Kasumi-1 (cell line): ENCODE results near the gene EMP2.
"Not testable (repeated sequence)": the region's sequence is repeated elsewhere in the genome, so short reads cannot be mapped to it uniquely, and the experiment has no call there.

Source experiments
- DNase-seq, 2 experiments: peaks; one replicate each; lab custom pipeline; 2025; lab: John Stamatoyannopoulos, UW

EMP2 gene, protein sequence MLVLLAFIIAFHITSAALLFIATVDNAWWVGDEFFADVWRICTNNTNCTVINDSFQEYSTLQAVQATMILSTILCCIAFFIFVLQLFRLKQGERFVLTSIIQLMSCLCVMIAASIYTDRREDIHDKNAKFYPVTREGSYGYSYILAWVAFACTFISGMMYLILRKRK

GRCh38 chr16:10579965-10580882 is at the start of gene EMP2:
EMP2 (minus strand) TSS chr16:10580598; CDS start chr16:10547617, 32,981 bp downstream.
- peak in 1 of 2 experiments; percentile 2 for DNase-seq

DNA sequence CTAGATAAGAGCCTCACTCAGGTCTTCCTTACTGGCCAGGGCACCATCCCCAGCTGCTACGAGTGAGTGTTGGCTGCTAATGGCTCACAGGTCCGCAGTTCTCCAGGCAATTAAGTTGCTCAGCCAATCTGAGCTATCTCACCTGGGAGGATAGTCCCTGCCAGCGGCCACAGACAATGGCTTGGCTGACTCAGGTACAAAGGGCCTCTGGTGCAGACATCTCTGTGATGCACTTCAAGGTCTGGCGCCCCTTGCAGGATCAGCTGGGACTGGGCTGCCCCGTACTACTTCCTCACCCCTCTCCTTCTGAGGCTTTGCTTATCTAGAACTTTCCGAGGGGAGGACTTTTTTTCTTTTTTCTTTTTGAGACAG is 49.2 kb upstream of the EMP2 start:
- no peak for DNase-seq

- DNase-seq, result no peak
Measured at GRCh38 chr16:10625595-10626357, 45.4 kb upstream of the EMP2 start.

DNA sequence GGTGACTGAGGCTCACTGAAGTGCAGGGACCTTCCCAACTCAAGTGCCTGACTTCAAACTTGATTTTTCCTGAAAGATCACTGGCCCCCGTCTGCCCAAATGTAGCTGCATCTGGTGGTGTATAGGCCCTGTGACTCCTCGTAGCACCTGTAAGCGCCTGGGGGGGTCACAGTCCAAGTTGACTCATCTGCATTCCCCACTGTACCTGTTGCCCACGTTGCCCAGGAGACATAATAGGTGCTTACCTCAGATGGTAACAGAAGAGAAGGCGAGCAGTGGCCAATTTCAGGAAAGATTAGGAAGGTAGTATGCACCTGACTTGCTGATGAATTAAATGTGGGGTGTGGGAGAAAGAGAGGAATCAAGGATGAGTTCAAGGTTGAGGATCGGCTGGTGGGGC is 44.1 kb upstream of the EMP2 start:
- no peak for DNase-seq

- no peak for DNase-seq
Measured at GRCh38 chr16:10623059-10623458, 42.7 kb upstream of the EMP2 start.

DNA sequence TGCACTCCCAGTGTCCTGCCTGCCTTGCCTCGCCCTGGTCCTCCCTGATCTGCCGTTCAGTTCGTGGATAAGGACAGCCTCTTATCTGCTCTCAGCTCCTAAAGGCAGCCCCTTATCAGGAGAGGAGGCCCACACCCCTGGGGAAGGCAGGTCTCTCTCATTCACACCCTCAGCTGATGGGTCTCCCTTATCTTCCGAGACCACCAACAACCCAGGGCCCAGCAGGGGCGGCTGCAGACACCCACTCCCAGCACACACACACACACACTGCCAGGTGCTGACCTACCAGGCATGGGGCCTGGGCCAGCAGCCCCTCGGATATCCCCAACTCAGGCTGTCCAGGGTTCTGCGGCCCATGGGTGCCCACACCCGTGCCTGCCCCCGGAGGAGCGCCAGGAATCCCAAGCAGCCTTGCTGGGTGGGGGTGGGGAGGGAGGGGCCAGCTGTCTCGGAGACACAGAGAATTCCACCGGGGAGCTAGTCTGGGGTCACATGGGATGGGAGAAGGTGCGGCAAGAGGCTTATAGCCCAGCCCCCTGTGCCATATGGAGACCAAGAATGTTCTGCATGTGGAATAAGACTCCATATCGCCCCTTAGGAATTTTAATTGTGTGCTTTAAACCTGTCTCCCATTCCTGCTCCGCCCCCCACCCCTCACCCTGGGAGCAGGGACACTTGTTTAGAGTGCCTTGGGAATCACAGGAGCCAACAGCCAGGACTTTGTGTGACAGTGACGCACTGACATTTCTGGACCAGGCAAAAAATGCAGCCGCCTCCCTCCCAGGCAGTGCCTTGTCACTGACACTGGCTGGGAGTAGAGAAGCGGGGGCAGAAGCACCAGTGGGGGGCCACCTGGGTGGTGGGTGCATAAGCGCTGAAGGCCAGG is 41.9 kb upstream of the EMP2 start:
- no peak for DNase-seq

DNA sequence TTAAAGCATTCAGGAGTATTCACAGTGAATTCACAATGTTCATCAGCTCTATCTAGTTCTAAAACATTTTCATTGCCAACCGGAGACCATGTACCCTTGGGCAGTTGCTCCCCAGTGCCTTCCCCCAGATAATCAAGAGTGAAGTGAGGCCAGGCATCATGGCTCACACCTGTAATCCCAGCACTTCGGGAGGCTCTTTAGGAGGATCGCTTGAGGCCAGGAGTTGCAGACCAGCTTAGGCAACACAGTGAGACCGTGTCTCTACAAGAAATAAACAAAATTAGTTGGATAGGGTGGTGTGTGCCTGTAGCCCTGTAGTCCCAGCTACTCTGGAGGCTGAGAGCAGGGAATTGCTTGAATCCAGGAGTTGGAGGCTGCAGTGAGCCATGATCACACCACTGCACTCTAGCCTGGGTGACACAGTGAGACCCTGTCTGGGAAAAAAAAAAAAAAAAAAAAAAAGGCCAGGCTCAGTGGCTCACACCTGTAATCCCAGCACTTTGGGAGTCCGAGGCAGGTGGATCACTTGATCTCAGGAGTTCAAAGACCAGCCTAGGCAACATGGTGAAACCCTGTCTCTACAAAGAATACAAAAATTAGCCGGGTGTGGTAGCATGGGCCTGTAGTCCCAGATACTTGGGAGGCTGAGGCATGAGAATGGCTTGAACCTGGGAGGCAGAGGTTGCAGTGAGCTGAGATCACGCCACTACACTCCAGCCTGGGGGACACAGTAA is 41.0 kb upstream of the EMP2 start:
- DNase-seq, result not testable (repeated sequence)

- DNase-seq, result no peak
Measured at GRCh38 chr16:10620120-10620519, 39.7 kb upstream of the EMP2 start.

- no peak for DNase-seq
Measured at GRCh38 chr16:10619271-10619849, 39.0 kb upstream of the EMP2 start.

GRCh38 chr16:10618710-10619209 is 38.4 kb upstream of the EMP2 start:
- DNase-seq, result no peak

- no peak for DNase-seq
Measured at GRCh38 chr16:10617662-10618420, 37.4 kb upstream of the EMP2 start.

GRCh38 chr16:10616756-10617640 is 36.6 kb upstream of the EMP2 start:
- DNase-seq, result no peak

DNA sequence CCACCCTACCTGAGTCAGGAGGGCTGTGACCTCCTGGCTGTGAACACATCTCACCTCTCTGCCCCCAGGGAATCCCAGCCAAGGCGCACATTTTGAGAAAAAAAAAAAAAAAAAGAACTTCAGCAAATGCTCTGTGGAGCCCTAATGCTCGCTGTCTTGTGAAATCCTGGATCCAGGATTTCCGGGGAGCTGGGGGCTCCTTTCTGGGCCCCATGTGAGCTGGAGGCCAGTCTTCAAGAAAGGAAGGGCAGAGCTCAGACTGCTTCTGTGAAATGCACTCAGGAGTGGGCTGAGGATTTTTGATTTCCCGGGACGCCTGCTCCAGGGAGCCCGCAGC is 36.0 kb upstream of the EMP2 start:
- DNase-seq, result no peak

- DNase-seq, result no peak
Measured at GRCh38 chr16:10614685-10615084, 34.3 kb upstream of the EMP2 start.

DNA sequence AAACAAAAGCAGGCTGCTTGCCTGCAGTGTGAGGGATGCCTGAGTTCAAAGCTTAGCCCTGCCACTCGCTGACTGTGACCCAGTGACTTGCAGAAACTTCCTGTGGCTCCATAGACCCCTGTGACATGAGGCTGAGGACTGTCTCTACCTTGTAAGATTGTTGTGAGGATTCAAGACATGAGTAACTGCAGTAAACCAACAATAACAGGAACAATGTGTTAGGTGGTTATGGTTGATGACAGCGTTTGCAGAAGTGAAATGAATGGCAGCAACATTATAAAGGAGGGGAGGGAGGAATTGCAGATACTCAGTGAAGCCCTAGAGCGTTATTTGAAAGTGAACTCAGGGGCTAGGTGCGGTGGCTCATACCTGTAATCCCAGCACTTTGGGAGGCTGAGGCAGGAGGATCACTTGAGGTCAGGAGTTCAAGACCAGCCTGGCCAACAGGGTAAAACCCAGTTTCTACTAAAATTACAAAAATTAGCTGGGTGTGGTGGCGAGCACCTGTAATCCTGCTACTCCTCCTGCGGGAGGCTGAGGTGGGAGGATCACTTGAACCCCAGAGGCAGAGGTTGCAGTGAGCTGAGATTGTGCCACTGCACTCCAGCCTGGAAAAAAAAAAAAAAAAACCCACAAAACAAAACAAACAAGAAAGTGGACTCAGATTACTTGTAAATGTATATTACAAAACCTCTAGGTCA is 33.5 kb upstream of the EMP2 start:
- no peak for DNase-seq

- DNase-seq, result no peak
Measured at GRCh38 chr16:10612649-10613179, 32.3 kb upstream of the EMP2 start.

GRCh38 chr16:10611825-10612342 is 31.5 kb upstream of the EMP2 start:
- no peak for DNase-seq
